ENCODE results near the gene TNFAIP2. TPM values are rescaled to one million over a fixed set of nuclear protein-coding genes. Genes with fewer than 3 reads are reported as not detected.
"Not testable (repeated sequence)": the region's sequence is repeated elsewhere in the genome, so short reads cannot be mapped to it uniquely, and the experiment has no call there.

Gene TNFAIP2
- polyA plus RNA-seq, 1 donor, result 29.6 TPM

DNA sequence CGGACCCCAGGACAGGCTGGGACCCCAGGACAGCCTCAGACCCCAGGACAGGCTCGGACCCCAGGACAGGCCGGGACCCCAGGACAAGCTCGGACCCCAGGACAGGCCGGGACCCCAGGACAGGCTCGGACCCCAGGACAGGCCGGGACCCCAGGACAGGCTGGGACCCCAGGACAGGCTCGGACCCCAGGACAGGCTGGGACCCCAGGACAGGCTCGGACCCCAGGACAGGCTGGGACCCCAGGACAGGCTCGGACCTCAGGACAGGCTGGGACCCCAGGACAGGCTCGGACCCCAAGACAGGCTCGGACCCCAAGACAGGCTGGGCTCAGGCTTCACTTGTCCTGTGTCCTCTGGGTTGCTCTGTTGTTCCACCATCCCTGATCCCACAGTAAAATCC lies 32.2 kb downstream of the TNFAIP2 start:
- not testable (repeated sequence) for DNase-seq

DNA sequence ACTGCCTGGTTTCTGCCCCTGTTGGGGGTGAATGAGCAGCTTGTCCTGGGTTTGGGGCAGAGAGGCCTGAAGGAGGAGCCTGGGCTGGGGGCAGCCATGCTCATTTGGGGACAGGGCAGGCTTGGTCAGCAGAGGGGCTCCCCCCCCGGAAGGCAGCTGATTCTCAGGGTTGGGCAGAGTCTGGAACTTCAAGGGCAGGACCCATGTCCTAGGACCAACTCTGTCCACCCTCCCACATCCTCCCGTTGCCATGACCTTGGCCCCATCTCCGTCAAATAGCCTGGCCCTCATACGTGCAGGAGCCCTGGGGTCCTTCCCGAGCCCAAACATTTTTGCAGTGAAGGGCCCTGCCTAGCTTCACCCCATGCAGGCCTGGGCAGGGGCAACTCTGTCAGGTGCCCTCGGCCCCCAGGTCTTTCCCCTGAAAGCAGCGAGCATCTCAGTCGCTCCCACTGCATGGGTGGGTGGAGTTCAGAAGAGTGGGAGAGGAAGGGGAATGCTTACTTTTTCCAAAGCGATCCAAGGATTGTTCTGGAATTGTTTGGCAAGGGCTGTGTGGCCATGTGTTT lies 32.6 kb downstream of the TNFAIP2 start:
- DNase-seq, result no peak

DNA sequence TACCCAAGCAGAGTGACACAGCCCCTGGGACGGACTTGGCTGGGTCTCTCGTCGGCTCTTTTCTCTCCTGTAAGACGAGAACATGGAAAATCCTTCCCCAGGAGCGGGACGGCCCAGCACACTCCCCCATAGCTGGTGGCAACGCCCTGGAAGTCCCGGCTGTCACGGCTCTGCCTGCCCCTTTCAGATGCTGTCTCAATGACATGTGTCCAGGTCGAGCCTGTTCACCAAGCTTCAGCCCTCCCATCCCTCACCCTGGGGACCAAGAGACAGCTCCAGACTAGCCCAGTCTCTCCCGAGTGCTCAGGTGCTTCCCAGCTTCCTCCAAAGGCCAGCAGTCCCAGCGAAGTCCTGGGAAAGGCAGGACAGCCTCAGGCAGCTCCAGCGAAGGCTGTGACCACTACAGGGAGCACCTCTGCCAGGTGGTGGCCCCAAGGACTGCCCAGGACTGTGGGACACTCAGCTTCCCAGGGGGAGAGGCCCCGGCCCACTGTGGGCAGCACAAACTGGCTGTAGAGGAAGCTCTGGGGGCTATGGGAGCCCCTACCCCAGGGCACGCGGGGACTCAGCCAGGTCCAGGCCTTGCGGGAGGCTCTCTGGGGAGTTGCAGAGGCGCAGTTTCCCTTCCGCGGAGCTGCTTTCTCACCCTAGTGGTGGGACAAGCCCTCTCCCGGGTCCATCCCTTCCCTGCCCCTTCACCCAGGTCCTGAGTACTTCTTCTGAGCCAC lies 33.6 kb downstream of the TNFAIP2 start:
- no peak for DNase-seq

GRCh38 chr14:103157969-103158368 lies 34.7 kb downstream of the TNFAIP2 start:
- no peak for DNase-seq

DNA sequence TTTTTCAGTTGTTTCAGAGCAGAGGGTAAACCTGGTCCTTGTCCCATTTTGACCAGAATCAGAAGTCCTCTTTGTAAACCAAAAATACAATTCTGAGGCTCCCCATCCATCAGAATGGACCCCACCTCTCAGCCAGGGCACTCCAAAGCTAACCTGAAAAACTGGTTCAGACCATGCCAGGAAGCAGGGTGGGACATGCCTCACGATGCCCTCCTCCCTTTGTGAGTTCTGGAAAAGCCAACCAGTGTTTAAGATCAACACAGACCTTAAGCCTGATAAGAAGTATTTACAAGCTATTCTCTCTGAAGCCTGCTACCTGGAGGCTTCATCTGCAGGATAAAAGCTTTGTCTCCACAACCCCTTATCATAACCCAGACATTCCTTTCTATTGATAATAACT lies 35.4 kb downstream of the TNFAIP2 start:
- no peak for DNase-seq

GRCh38 chr14:103160321-103161053 lies 37.2 kb downstream of the TNFAIP2 start:
- no peak for DNase-seq

- DNase-seq, result no peak
Measured at GRCh38 chr14:103161054-103161397, 37.8 kb downstream of the TNFAIP2 start.

GRCh38 chr14:103163199-103163598 lies 39.9 kb downstream of the TNFAIP2 start:
- DNase-seq, result no peak

GRCh38 chr14:103164006-103164405 lies 40.7 kb downstream of the TNFAIP2 start:
- no peak for DNase-seq

- no peak for DNase-seq
Measured at GRCh38 chr14:103164779-103165178, 41.5 kb downstream of the TNFAIP2 start.

GRCh38 chr14:103165323-103165722 lies 42.1 kb downstream of the TNFAIP2 start:
- no peak for DNase-seq

DNA sequence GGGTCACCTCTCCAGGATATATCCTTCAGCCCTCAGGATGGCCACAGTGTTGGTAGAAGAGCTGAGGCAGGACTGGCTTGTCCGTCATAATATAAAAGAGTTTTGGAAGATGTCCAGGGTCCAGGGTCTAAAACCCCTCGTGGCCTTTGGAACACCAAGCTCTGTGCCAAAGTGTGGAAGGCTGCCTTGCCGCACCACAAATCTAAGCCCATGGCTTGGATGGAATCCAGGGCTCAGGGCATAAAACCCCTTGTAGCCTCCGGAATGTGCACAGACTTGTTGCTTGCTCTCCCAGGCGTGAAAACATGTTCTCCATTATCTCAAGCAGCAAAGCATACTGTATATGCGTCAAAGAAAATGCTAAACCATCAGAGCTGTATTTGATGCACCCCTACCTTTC lies 46.7 kb downstream of the TNFAIP2 start:
- no peak for DNase-seq

GRCh38 chr14:103171206-103171605 lies 47.9 kb downstream of the TNFAIP2 start:
- DNase-seq, result not testable (repeated sequence)

GRCh38 chr14:103172921-103173320 lies 49.7 kb downstream of the TNFAIP2 start:
- no peak for DNase-seq

- not testable (repeated sequence) for DNase-seq
Measured at GRCh38 chr14:103173887-103174286, 50.6 kb downstream of the TNFAIP2 start.

DNA sequence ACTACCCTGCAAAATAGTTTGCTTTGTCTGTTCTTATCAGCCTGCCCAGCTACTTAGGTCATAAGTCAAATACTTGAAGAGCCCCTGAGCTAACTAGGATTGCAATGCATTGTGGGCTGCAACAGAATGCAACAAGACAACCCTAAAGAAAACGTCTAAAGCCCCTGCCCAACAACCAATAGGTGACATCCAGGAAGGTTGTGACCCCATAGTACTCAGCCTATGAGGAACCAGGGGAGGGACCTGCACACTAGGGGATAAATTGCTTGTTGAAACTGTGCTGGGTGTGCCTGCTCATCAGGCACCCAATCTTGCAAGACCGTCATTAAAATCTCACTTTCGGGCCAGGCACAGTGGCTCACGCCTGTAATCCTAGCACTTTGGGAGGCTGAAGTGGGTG lies 52.9 kb downstream of the TNFAIP2 start:
- not testable (repeated sequence) for DNase-seq

DNA sequence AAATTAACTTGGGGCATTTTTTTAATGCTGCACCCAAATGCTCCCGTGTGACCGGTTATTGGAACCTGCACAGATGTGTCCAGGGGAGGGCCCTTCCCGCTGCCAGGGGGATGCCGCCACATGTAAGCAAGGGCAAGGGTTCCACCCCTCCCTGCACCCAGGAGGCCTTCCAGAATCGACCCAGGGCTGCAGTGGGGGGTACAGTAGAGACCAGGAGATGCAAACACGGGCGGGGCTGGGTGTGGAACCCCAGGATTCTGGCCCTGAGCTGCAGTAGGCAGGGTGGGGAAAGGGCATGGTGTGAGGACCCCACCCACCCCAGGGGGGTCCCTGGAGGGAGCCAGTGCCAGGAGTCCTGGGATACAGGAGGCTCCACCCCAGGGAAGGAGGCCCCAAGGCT lies 54.1 kb downstream of the TNFAIP2 start:
- no peak for DNase-seq

- DNase-seq, result no peak
Measured at GRCh38 chr14:103178521-103178920, 55.3 kb downstream of the TNFAIP2 start.

DNA sequence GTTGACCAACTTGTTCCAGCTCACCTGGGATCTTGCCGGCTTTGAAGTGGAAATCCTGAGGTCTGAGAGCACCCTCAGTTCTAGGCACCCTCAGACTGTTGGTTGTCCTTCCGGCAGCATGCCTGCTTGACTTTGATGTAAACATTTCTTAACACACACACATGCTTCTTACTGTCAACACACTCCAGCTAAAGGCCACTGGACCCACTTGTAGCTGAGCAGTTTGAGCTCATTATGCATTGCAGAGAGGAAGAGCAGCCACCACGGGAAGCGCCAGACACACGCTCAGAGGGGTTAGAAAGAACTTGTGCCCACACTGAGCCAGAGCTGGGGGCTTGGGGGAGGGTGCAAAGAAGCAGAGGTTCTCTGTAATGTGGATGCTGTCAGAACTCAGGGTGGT lies 55.8 kb downstream of the TNFAIP2 start:
- no peak for DNase-seq

GRCh38 chr14:103180331-103180730 lies 57.1 kb downstream of the TNFAIP2 start:
- no peak for DNase-seq

GRCh38 chr14:103184046-103184445 lies 60.8 kb downstream of the TNFAIP2 start:
- DNase-seq, result no peak

GRCh38 chr14:103185051-103186029 lies 62.1 kb downstream of the TNFAIP2 start:
- peak; percentile 74 for DNase-seq
